BLaER1 (cell line): ENCODE data around the gene HES5.

Experiments used
- H3K27ac ChIP-seq: shearing (Covaris generic); formaldehyde crosslinking; 2 replicates; pipeline ENCODE4 v1.8.1; 2022
- H3K27me3 ChIP-seq: shearing (Covaris generic); formaldehyde crosslinking; 2 replicates; pipeline ENCODE4 v1.8.1; 2022
- H3K36me3 ChIP-seq: shearing (Covaris generic); formaldehyde crosslinking; 2 replicates; pipeline ENCODE4 v1.8.1; 2022
- H3K4me1 ChIP-seq: shearing (Covaris generic); formaldehyde crosslinking; 2 replicates; pipeline ENCODE4 v1.8.1; 2022
- H3K4me2 ChIP-seq: shearing (Covaris generic); formaldehyde crosslinking; 2 replicates; pipeline ENCODE4 v1.8.1; 2022
- H3K4me3 ChIP-seq: shearing (Covaris generic); formaldehyde crosslinking; 2 replicates; pipeline ENCODE4 v1.8.1; 2022
- H3K9ac ChIP-seq: shearing (Covaris generic); formaldehyde crosslinking; 2 replicates; pipeline ENCODE4 v1.8.1; 2022
- H3K9me3 ChIP-seq: shearing (Covaris generic); formaldehyde crosslinking; 2 replicates; pipeline ENCODE4 v1.8.1; 2022
- H4K20me1 ChIP-seq: shearing (Covaris generic); formaldehyde crosslinking; 2 replicates; pipeline ENCODE4 v1.8.1; 2022
- Cebpa-rat ChIP-seq: shearing (Covaris generic); IDR thresholded peaks from 2 replicates; pipeline ENCODE4 v1.8.1; 2022

The HES5 gene

GRCh38 chr1:2561446-2561845, 31.4 kb upstream of the HES5 start:
- H4K20me1 ChIP-seq: no peaks in the 10 kb centered on the region
- no peaks in the 10 kb centered on the region for H3K9me3 ChIP-seq
- peak overlapping the region; percentile 61 for H3K27ac ChIP-seq
- no peak overlapping the region for H3K4me3 ChIP-seq
- H3K9ac ChIP-seq: 0 out of 2 replicates have a peak overlapping the region, but pooled peaks have one; percentile 57
- no peak for TF ChIP-seq Cebpa-rat
- H3K27me3 ChIP-seq: no peaks in the 10 kb centered on the region
- peaks cover 97% of the 10 kb centered on the region for H3K4me1 ChIP-seq
- no peaks in the 10 kb centered on the region for H3K36me3 ChIP-seq
- peak overlapping the region; percentile 92 for H3K4me2 ChIP-seq

DNA sequence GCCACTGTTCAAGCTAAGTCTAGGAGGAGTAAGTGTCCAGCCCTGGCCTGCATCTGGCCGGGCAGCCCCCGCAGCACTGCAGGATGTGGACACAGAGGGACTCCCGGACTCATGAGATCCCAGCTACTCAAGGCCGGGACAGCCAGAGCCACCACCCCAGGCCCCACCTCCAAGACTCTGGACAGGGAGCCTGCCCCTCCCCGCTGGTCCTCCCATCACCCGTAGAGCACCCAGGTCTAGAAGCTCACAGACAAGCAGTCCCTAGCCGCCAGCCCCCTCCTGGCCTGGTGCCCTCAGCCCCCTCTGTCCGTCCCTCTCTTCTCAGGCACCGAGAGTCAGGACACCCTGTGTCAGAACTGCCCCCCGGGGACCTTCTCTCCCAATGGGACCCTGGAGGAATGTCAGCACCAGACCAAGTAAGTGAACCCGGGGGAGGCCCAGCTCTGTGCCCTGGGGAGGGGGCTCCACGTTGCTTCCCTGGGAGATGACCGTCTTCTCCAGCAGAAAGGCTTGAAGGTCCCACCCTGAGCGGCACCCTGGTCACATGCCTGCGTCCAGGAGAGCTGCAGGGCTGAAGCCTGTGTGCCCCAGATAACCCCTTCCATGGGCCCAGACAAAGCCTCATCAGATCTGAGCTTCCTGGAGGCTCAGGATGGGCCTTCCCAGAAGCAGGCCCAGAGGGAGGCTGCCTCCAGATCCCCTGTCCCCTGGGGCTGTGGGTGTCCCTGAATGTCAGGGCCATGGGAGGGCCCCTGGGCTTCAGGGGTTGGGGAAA, 30.4 kb upstream of the HES5 start:
- H3K4me3 ChIP-seq: no peak overlapping the region
- H3K9me3 ChIP-seq: no peaks in the 10 kb centered on the region
- peak overlapping the region; percentile 61; the same call in 1 of the 2 replicates for H3K27ac ChIP-seq
- no peak for TF ChIP-seq Cebpa-rat
- H3K27me3 ChIP-seq: no peaks in the 10 kb centered on the region
- no peaks in the 10 kb centered on the region for H4K20me1 ChIP-seq
- peaks cover 95% of the 10 kb centered on the region for H3K4me1 ChIP-seq
- H3K4me2 ChIP-seq: peak overlapping the region; percentile 92
- H3K36me3 ChIP-seq: no peaks in the 10 kb centered on the region
- H3K9ac ChIP-seq: peak overlapping the region; percentile 57; the same call in 1 of the 2 replicates

DNA sequence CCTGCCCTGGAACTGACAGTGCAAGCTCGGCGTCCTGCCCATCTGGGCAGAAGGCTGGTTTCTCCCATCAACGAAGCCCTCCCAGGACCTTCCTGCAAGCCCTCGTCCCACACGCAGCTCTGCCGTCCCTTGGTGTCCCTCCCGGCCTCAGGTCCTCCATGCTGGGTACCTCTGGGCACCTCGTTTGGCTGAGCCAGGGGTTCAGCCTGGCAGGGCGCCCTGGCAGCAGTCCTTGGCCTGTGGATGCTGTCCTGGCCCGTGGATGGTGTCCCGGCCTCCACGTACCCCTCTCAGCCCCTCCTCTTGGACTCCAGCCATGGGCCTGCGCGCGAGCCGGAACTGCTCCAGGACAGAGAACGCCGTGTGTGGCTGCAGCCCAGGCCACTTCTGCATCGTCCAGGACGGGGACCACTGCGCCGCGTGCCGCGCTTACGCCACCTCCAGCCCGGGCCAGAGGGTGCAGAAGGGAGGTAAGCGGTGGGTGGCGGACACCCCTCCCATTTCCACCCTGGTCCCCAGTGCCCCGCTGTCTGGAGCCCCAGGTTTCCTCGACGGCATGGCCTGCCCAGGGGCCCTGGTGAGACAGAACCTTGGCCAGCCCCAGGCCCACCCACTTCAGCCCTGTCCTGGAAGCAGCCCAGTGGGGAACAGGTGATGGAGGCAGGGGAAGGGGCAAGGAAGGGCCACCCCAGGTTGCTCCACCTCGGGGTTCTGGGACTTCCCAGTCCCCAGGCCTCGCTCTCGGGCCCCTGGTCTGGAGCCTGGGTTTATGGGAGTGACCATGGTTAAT, 29.6 kb upstream of the HES5 start:
- Histone ChIP-seq H3K9ac (no peak overlapping the region), H3K27ac (no peak overlapping the region), H3K4me2 (peak overlapping the region; percentile 92; the same call in 1 of the 2 replicates), H3K36me3 (no peaks in the 10 kb centered on the region), H3K4me1 (peaks cover 95% of the 10 kb centered on the region), H3K27me3 (no peaks in the 10 kb centered on the region), H3K9me3 (no peaks in the 10 kb centered on the region), H4K20me1 (no peaks in the 10 kb centered on the region), H3K4me3 (no peak overlapping the region)
- TF ChIP-seq Cebpa-rat: no peak

- Histone ChIP-seq H3K27ac (no peak overlapping the region), H3K4me3 (no peak overlapping the region), H3K27me3 (no peaks in the 10 kb centered on the region), H4K20me1 (no peaks in the 10 kb centered on the region), H3K4me1 (peaks cover 95% of the 10 kb centered on the region), H3K36me3 (no peaks in the 10 kb centered on the region), H3K9me3 (no peaks in the 10 kb centered on the region), H3K9ac (no peak overlapping the region), H3K4me2 (no peak overlapping the region; the same call in 1 of the 2 replicates)
- no peak for TF ChIP-seq Cebpa-rat
Measured at GRCh38 chr1:2558861-2559260, 28.8 kb upstream of the HES5 start.

DNA sequence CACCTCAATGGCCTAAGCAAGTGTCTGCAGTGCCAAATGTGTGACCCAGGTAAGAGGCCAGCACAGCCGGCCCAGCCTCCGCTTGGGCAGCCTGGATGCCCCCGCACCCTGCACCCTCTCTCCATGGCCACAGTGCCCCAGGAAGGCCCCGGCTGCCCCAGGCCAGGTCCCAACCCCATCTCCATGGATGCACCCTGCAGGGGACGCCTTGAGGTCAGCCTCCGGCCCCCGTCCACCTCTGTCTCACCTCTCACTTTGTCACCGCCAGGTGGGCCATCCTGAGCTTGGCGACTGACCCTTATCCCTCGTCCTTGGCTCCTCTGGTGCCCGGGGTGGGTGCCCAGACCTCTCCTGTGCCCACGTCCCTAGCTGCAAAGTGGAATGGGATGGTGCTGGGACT, 28.4 kb upstream of the HES5 start:
- no peak for TF ChIP-seq Cebpa-rat
- Histone ChIP-seq H3K4me3 (no peak overlapping the region), H3K4me2 (peak overlapping the region; percentile 99)

DNA sequence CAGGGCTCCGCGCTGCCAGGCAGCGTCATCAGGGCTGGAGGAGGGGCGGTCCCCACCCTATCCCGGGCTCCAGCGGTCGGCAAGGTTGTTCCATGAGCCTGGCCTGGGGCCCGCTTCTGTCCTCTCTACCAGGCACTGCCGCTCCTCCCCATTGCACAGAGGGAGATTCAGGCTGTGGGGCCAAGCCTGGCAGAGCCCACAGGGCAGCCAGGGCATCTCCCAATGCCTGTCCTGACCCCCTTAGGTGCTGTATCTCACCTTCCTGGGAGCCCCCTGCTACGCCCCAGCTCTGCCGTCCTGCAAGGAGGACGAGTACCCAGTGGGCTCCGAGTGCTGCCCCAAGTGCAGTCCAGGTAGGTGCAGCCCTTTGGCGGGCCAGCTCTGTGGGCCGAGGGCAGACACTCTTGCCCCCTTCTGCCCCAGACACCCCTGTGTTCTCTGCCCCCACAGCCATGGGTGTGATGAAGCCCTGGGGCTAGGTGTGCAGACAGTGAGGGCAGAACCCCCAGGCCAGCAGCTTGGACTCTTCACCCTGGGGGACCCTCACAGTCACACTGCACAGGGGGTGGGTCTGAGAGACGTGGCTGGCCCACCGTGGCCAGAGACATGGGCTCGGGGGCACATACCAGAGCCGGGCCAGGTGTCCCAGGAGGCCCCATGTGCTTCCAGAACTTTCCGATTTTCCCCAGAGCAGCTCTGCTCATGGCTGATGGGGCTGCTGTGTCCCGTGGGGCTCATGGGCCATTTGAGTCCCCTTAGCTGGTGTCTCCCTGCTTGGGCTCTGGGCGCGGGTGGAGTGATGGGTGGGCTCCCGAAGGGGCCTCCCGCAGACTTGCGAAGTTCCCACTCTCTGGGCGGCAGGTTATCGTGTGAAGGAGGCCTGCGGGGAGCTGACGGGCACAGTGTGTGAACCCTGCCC, 27.7 kb upstream of the HES5 start:
- Histone ChIP-seq H3K9me3 (no peaks in the 10 kb centered on the region), H3K4me1 (peaks cover 89% of the 10 kb centered on the region), H4K20me1 (no peaks in the 10 kb centered on the region), H3K27me3 (no peaks in the 10 kb centered on the region), H3K4me2 (peak overlapping the region; percentile 99), H3K27ac (peak overlapping the region; percentile 92; the same call in 1 of the 2 replicates), H3K36me3 (no peaks in the 10 kb centered on the region), H3K4me3 (peak overlapping the region; percentile 66), H3K9ac (peak overlapping the region; percentile 85; the same call in 1 of the 2 replicates)
- no peak for TF ChIP-seq Cebpa-rat

More for the DNA sequence above, 28.4 kb upstream of the HES5 start:
- H3K36me3 ChIP-seq: no peaks in the 10 kb centered on the region
- H3K9me3 ChIP-seq: no peaks in the 10 kb centered on the region
- no peak overlapping the region for H3K27ac ChIP-seq
- H3K9ac ChIP-seq: no peak overlapping the region
- peaks cover 93% of the 10 kb centered on the region for H3K4me1 ChIP-seq
- H3K27me3 ChIP-seq: no peaks in the 10 kb centered on the region
- H4K20me1 ChIP-seq: no peaks in the 10 kb centered on the region

DNA sequence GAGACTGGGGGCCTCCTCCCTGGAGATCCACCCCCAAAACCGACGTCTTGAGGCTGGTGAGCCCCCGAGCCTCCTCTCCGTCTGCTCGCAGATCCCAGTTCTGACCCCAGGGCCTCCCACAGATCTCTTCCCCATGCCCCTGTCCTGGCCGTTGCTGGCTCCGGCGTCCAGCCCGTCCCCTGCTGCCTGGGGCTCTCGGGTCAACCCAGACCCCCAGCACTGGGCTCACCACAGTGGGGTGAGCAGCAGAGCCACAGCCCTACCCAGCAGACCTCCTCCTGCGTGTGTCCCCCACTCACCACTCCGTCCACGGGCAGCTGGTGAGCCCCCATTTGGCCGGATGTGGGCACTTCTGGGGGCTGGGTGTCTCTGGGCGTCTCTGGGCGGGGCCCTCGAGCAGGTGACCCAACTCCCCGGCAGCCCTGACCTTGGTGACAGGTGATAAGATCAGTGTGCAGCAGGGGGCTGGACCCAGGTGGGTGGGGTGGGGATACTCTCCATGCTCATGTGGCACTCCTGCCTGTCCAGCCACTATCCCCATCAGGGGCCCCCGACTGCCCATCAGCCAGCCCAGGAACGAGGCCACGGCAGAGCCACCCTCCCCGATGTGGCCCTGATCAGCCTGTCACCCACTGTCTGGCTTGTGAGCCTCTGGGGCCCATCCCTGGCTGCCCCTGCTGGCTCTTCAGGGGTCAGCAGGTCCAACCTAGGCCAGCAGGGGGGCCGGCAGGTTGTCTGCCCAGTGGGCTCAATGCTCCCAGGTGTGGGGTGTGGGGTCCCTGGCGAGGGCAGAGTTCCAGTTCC, 26.8 kb upstream of the HES5 start:
- Histone ChIP-seq H3K4me3 (peak overlapping the region; percentile 66), H3K9me3 (no peaks in the 10 kb centered on the region), H3K36me3 (no peaks in the 10 kb centered on the region), H4K20me1 (no peaks in the 10 kb centered on the region), H3K9ac (peak overlapping the region; percentile 85), H3K27me3 (no peaks in the 10 kb centered on the region), H3K4me2 (peak overlapping the region; percentile 99), H3K4me1 (peaks cover 89% of the 10 kb centered on the region), H3K27ac (peak overlapping the region; percentile 92)
- no peak for TF ChIP-seq Cebpa-rat

DNA sequence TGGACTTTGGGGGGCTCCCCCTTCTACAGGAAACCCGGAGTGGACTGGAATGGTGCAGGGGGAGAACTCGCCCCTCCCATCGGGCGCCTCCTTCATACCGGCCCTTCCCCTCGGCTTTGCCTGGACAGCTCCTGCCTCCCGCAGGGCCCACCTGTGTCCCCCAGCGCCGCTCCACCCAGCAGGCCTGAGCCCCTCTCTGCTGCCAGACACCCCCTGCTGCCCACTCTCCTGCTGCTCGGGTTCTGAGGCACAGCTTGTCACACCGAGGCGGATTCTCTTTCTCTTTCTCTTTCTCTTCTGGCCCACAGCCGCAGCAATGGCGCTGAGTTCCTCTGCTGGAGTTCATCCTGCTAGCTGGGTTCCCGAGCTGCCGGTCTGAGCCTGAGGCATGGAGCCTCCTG, 26.2 kb upstream of the HES5 start, which contains the start of gene TNFRSF14:
Gene TNFRSF14 (plus strand): TSS at position 95 of the 401 bp plus-strand sequence. CDS start 294 bp downstream, at position 389.
- Histone ChIP-seq H3K4me1 (peaks cover 89% of the 10 kb centered on the region), H3K27me3 (no peaks in the 10 kb centered on the region), H3K36me3 (no peaks in the 10 kb centered on the region), H3K9me3 (no peaks in the 10 kb centered on the region), H4K20me1 (no peaks in the 10 kb centered on the region), H3K27ac (peak within 1 kb of the TSS; percentile 92), H3K4me2 (peak within 1 kb of the TSS; percentile 99), H3K9ac (peak within 1 kb of the TSS; percentile 85), H3K4me3 (peak within 1 kb of the TSS; percentile 66)
- no peak for TF ChIP-seq Cebpa-rat
